ENCODE results near the gene C1orf115.
"Not testable (repeated sequence)": the region's sequence is repeated elsewhere in the genome, so short reads cannot be mapped to it uniquely, and the experiment has no call there.

C1orf115 gene

GRCh38 chr1:220690140-220691052, at the start of gene C1orf115:
C1orf115 (plus strand) TSS chr1:220690363; CDS start chr1:220690403, 40 bp downstream.
- DNase-seq (ENCODE audit: low read depth in 4 of 4, low spot score in 1 of 4) = peak; percentile 35 to 67 (median 59)

- no peak for DNase-seq (ENCODE audit: low read depth in 4 of 4, low spot score in 1 of 4)
Measured at GRCh38 chr1:220642285-220642684, 47.9 kb upstream of the C1orf115 start.

GRCh38 chr1:220652995-220653394, 37.2 kb upstream of the C1orf115 start:
- DNase-seq (ENCODE audit: low read depth in 4 of 4, low spot score in 1 of 4) = no peak

- no peak for DNase-seq (ENCODE audit: low read depth in 4 of 4, low spot score in 1 of 4)
Measured at GRCh38 chr1:220655509-220655908, 34.7 kb upstream of the C1orf115 start.

GRCh38 chr1:220655961-220656740, 34.0 kb upstream of the C1orf115 start:
- no peak for DNase-seq (ENCODE audit: low read depth in 4 of 4, low spot score in 1 of 4)

GRCh38 chr1:220666349-220666748, 23.8 kb upstream of the C1orf115 start:
- DNase-seq (ENCODE audit: low read depth in 4 of 4, low spot score in 1 of 4) = no peak

- DNase-seq (ENCODE audit: low read depth in 4 of 4, low spot score in 1 of 4) = no peak
Measured at GRCh38 chr1:220669005-220669404, 21.2 kb upstream of the C1orf115 start.

GRCh38 chr1:220670365-220670764, 19.8 kb upstream of the C1orf115 start:
- DNase-seq (ENCODE audit: low read depth in 4 of 4, low spot score in 1 of 4) = no peak

- DNase-seq (ENCODE audit: low read depth in 4 of 4, low spot score in 1 of 4) = no peak
Measured at GRCh38 chr1:220673921-220674320, 16.2 kb upstream of the C1orf115 start.

- DNase-seq (ENCODE audit: low read depth in 4 of 4, low spot score in 1 of 4) = no peak
Measured at GRCh38 chr1:220677251-220677650, 12.9 kb upstream of the C1orf115 start.

GRCh38 chr1:220680085-220680687, 10.0 kb upstream of the C1orf115 start:
- DNase-seq (ENCODE audit: low read depth in 4 of 4, low spot score in 1 of 4) = no peak

GRCh38 chr1:220681220-220681880, 8.8 kb upstream of the C1orf115 start:
- DNase-seq (ENCODE audit: low read depth in 4 of 4, low spot score in 1 of 4) = no peak

- DNase-seq (ENCODE audit: low read depth in 4 of 4, low spot score in 1 of 4) = no peak
Measured at GRCh38 chr1:220682901-220683576, 7.1 kb upstream of the C1orf115 start.

GRCh38 chr1:220683716-220684115, 6.4 kb upstream of the C1orf115 start:
- not testable (repeated sequence) for DNase-seq (ENCODE audit: low read depth in 4 of 4, low spot score in 1 of 4)

- no peak for DNase-seq (ENCODE audit: low read depth in 4 of 4, low spot score in 1 of 4)
Measured at GRCh38 chr1:220684890-220685289, 5.3 kb upstream of the C1orf115 start.

GRCh38 chr1:220685879-220686278, 4.3 kb upstream of the C1orf115 start:
- no peak for DNase-seq (ENCODE audit: low read depth in 4 of 4, low spot score in 1 of 4)

GRCh38 chr1:220687809-220688208, 2.4 kb upstream of the C1orf115 start:
- DNase-seq (ENCODE audit: low read depth in 4 of 4, low spot score in 1 of 4) = no peak

GRCh38 chr1:220689666-220690065, 497 bp upstream of the C1orf115 start:
- DNase-seq (ENCODE audit: low read depth in 4 of 4, low spot score in 1 of 4) = no peak

GRCh38 chr1:220691053-220691684, 1.0 kb downstream of the C1orf115 start:
- no peak for DNase-seq (ENCODE audit: low read depth in 4 of 4, low spot score in 1 of 4)
